GM21576 (cell line): ENCODE measurements around the gene COMMD7.
"Not testable (repeated sequence)": the region's sequence is repeated elsewhere in the genome, so short reads cannot be mapped to it uniquely, and the experiment has no call there.

ENCODE experiments used
- ATAC-seq: cut with Tn5 transposase; IDR thresholded peaks from one replicate; pipeline ENCODE4 v1.9.1; 2021; ENCODE audit warnings: mild to moderate bottlenecking, moderate library complexity; ENCODE audit not compliant: unreplicated experiment

COMMD7 gene

GRCh38 chr20:32737371-32738223, 5.7 kb downstream of the COMMD7 start:
- no peak for ATAC-seq

GRCh38 chr20:32731882-32732266, 11.4 kb downstream of the COMMD7 start:
- no peak for ATAC-seq

- ATAC-seq: not testable (repeated sequence)
Observed at GRCh38 chr20:32729334-32729733, 13.9 kb downstream of the COMMD7 start.

DNA sequence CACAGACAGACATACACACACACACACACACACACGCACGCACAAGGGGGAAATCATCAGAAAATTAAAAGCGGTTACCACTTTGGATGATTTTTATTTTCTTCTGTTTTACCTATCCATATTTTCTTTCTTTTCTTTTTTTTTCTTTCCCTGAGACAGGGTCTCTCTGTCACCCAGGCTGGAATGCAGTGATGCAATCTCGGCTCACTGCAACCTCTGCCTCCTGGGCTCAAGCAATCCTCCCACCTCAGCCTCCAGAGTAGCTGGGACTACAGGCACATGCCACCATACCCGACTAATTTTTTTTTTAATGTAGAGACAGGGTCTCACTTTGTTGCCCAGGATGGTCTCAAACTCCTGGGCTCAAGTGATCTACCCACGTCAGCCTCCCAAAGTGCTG, 14.8 kb downstream of the COMMD7 start:
- ATAC-seq: not testable (repeated sequence)

DNA sequence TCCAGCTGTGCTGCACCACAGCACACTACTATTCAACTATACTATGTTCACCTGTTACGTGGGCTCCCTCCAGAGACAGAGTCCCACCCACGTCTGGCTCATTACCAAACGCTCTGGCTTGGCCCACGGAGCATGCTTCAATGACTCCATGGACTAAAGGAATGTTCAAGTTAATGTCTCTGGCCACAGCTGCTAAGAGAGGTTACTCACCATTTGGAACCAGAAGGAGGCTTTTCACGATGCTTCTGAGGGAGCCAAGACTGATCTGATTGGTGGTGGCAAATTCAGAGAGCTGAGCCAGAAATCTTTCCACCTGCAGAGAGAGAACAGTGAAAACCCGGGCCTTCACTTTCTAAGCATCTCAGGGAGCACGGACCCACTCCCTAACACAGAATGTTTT, 15.6 kb downstream of the COMMD7 start:
- no peak for ATAC-seq

DNA sequence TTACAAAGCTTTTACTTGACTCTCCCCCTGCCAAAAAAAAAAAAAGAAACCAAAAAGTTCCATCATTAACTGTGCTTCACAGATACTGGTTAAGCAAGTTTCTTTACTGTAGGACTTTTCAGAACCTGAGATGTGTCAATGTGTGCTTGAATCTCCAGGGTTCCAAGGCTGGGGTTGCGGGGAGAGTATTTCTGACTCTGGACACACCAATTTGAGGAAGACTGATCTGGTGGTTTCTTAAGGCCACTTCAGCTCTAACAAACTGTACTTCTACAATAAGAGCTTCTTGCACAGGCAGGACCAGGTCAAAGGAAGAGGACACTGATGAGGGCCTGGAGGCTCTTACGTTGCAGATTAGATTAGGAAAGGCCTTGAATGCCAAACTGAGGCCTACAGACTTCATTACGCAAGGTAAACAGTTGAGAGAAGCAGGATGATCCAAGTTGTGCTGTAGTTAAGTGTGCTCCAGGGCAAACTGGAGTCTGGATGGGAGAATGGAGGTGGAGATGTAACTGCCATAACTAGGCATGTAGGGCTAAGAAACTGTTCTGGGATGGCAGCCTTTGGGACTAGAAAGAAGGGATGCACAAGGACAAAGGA, 24.4 kb downstream of the COMMD7 start:
- no peak for ATAC-seq

DNA sequence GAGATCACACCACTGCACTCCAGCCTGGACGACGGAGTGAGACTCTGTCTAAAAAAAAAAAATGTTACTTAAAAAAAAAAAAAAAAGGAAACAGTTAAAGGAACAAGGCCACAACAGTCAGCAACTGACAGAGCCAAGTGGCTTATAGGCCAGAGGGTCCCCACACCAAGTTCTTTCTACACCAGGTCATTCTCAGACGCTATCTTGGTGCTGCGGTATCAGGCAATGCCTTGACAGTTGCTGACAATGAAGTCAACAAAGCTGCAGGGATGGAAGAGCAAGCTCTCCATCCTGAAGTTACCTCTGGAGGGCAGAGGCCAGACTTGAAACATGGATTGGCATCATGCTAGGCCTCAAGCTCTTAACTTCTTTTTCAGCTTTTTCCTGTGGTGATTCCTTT, 31.9 kb downstream of the COMMD7 start:
- no peak for ATAC-seq

DNA sequence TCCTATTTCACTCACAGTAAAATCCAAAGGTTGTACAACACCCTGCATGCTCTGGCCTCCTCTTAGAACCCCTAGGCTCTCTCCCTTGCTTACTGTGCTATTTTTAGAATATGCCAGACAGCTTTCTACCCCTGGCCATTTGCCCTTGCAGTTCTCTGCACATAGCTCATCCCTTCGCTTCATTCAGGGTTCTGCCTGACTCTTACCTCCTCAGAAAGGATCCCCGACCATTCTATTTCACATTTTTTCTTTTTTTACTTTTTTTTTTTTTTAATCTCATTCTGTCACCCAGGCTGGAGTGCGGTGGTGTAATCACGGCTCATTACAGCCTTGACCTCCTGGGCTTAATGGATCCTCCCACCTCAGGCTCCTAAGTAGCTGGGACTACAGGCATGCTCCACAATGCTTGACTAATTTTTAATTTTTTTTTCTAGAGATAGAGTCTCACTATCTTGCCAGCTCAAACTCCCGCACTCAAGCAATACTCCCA, 33.6 kb downstream of the COMMD7 start:
- no peak for ATAC-seq

- ATAC-seq: not testable (repeated sequence)
Observed at GRCh38 chr20:32709029-32709631, 34.1 kb downstream of the COMMD7 start.

DNA sequence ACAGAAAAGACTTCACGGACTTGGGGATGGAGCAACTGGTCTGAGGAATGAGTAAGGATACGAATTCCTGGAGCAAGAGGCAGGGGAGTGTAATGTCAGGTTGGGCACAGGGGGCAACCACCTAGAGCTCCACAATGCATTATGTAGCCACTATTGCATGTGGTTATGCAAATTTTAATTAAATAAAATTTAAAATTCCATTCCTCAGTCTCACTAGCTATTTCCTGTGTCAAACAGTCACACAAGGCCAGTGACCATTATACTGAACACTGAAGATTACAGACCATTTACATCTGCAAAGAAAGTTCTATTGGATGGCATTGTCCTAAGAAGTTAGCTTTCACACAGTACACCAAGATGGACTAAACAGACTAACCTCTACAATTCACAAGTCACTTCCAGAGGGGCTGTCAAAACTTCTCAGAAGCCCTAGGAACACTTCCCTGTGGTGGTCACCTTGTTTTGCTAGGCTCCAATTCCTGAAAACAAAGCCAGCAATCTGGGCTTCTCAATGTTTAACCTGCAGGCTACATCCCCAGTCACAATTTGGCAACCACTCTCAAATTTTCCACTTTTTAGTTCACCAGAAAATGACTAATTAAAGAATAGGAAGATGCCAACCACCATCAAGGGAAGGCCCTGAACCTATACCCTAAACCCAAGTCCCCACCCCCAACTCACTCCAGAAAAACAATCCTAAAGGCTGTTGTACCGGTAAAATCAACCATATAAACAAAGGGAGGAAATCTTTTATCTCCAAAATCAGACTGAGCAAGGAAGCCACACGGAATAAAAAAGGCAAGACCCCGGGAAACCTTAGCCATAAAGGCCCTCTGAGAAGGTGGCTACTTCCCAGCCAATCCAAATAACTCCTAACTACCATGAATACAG, 35.3 kb downstream of the COMMD7 start:
- no peak for ATAC-seq

GRCh38 chr20:32706486-32706885, 36.8 kb downstream of the COMMD7 start:
- ATAC-seq: no peak

DNA sequence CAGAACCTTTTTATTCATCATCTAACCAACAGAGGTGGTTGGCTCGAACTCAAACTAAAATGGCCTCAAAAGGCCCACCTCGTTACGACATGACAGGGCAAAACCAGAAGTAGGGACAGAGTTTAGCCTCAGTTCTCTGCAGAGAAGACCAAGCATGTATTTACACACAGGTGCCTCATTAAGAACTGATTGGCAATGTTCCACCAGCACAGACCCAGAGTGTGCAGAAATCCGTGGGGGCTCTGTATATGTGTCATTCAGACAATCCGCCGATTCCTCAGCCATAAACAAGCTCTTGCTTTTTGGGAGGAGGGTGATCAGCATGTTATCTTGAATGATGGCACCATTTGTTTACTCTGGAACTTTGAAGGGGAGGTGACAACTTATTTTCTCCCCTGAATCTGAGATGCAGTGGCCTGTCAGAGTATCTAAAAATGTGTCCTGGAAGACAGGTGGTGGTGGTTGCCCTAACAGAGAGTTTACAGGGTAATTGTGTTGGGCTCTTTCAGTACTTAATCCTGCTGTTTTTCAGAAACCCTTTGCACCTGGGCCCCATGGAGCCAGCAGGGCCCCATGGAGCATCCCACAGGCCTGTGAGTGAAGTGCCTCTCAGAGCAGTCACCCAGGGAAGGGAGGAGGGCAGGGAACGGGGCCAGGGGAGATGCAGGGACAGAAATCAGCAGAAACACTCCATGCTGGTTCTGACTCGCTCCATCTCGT, 40.4 kb downstream of the COMMD7 start:
- ATAC-seq: no peak

DNA sequence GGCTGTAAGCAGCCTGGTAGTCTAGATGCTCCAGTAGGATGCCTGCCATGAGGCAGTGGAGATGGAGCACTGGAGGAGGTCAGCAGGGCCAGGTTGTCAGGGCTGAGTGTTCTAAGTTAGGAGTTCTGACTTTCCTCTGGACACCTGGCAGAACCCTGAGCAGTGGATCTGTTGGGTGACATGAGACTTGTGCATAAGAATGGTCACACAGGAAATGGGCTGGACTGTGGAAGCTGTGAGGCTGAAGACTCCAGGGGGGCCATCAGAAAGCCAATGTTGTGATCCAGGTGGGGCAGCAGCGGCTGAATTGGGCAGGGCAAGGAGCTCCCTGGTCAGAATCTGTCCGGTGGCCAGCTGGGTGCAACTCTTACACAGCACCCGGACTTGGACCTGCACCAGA, 45.7 kb downstream of the COMMD7 start:
- ATAC-seq: no peak

- no peak for ATAC-seq
Observed at GRCh38 chr20:32695089-32695488, 48.2 kb downstream of the COMMD7 start.

DNA sequence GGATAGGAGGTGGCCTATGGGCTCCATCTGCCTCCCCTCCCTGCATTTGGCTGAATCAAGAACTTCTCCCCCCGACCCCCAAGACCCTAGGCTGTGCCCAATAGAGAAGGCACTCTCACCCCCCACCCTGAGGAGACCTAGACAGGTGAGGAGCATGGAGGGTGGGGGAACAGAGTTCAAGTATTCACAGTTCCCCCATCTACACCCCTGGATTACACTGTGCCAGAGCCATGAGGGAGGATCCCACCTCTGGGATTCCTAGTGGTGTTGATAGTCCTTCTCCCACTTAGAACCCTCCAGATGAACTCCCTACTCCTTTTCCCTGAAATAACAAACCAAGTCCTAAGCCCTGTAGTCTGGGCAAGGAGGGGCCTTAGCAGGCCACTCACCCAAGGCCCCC, 54.3 kb downstream of the COMMD7 start:
- ATAC-seq: not testable (repeated sequence)

GRCh38 chr20:32687180-32687532, 56.1 kb downstream of the COMMD7 start:
- ATAC-seq: no peak

GRCh38 chr20:32686530-32687179, 56.6 kb downstream of the COMMD7 start:
- ATAC-seq: no peak

DNA sequence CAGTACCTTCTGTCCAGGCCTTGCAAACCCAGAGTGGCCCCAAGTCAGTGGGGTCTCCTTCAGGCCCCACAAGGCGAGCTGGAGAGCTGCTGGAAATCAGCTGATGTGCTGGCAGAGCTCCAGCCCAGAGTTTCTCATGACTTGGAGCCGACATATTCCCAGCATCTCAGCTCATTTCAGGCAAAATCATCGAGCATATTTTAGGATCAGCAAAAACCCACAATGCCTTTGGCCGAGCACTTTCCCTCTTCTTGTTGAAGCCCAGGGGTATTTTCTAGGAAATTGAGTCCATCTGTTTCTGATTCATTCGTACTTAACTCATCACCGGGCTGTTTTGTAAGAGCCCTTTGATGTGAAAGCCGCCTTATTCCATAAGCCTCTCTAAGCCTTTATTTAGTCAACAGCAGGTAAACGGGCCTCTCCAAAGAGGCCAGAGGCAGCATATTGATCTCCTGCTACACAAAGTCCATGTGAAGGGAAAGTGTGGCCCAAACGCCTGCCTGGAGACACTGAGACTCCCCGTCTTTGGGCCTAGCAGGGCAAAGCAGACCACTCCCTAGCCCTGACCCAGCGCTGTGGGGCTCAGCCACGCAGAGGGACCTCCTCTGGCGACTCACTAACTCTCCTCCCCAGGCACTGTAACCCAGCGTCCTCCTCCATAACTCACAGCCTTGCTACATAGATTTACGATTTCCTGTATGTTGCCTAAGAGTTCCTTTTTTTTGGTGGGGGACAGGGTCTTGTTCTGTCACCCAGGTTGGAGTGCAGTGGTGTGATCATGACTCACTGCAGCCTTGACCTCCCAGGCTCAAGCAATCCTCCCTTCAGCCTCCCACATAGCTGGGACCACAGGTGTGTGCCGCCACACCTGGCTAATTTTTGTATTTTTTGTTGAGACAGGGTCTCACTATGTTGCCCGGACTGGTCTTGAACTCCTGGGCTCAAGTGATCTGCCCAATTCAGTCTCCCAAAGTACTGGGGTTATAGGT, 57.4 kb downstream of the COMMD7 start:
- ATAC-seq: no peak
